Medulla oblongata (tissue), 1 donor: ENCODE data around the gene MYL7.

Experiments used
- DNase-seq: peaks from one replicate; pipeline ENCODE4 v3.0.0-alpha.2; 2015; ENCODE audit errors: extremely low spot score

Gene MYL7

DNA sequence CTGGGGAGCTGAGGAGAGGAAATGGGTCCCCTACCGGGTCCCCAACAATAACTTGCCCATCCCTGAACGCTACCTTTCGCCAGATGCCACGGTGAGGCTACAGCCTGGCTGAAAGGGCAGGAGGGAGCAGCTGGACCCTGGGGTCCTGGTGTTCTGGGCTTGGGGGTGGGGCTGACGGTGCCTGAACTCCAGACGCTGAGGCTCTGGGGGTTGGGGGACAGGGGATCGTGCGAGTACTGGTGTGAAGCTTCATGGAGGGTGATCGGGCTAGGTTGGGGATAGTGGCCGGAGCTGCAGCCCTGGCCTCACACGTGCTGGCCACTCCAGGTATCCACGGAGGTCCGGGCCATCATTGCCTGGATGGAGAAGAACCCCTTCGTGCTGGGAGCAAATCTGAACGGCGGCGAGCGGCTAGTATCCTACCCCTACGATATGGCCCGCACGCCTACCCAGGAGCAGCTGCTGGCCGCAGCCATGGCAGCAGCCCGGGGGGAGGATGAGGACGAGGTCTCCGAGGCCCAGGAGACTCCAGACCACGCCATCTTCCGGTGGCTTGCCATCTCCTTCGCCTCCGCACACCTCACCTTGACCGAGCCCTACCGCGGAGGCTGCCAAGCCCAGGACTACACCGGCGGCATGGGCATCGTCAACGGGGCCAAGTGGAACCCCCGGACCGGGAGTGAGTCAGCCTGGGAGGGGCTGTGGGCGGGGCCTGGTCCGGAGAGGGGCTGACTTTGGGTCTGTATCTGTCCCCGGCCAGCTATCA lies 28.7 kb downstream of the MYL7 start:
- DNase-seq: no peak

GRCh38 chr7:44111761-44112160 lies 29.4 kb downstream of the MYL7 start:
- no peak for DNase-seq

DNA sequence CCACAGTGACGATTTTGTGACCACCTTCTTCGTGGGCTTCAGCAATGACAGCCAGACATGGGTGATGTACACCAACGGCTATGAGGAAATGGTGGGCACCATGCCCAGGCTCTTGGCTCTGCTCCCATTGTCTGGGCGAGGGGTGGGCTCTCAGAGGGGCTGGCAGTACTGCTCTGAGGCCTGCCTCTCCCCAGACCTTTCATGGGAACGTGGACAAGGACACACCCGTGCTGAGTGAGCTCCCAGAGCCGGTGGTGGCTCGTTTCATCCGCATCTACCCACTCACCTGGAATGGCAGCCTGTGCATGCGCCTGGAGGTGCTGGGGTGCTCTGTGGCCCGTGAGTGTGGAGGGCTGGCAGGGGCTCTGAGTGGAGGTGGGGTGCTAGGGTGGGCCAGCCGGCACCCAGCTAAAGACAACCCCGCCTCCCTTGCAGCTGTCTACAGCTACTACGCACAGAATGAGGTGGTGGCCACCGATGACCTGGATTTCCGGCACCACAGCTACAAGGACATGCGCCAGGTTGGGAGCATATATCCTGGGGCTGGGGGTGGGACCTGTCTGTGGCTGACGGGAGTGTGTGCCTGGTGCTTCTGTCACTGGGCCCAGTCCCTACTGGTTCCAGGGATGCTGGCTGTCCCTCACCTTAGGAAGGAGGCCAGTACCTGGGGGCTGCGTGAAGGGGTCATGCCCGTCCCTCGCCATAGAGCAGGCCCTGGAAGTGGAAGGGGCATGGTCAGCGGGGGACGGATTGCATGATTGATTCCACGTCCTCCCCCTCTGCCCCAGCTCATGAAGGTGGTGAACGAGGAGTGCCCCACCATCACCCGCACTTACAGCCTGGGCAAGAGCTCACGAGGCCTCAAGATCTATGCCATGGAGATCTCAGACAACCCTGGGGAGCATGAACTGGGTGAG lies 30.2 kb downstream of the MYL7 start:
- DNase-seq: no peak

GRCh38 chr7:44109991-44110390 lies 31.1 kb downstream of the MYL7 start:
- no peak for DNase-seq

DNA sequence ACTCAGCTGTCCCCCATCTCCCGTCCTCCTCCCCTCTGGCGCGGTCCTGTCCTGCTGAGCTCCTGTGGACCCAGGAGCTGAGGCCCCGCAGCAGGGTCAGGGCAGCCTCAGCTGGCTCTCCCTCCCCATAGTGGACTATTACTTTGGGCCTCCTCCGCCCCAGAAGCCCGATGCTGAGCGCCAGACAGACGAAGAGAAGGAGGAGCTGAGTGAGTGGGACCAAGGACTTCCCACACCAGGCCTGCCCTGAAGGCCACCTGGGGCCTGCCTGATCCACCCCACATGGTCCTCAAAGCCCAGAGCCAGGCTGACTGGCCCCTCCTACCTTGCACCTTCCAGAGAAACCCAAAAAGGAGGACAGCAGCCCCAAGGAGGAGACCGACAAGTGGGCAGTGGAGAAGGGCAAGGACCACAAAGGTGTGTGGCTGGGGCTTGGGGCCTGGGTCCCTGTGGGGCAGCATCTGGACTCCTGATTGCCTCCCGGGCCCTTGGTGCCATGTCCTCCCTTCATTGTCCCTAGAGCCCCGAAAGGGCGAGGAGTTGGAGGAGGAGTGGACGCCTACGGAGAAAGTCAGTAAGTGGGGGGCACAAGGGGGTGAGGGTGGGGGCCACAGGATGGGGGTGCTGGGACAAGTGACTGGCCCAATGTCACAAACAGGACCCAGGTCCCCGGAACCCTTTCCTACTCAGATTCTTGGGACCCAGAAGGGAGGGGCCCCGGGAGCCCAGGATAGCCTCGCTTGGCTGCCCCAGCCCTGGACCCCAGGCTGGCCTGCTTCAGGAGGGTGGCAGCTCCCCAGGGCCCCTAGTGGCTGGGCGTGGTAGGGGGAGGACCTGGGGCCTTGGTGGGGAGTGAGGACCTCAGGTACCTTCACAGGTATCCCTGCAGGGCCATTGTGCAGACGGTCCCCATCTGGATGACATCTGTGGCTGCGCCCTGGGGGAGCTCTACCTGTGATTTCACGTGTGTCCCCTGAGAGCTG lies 32.1 kb downstream of the MYL7 start:
- no peak for DNase-seq

DNA sequence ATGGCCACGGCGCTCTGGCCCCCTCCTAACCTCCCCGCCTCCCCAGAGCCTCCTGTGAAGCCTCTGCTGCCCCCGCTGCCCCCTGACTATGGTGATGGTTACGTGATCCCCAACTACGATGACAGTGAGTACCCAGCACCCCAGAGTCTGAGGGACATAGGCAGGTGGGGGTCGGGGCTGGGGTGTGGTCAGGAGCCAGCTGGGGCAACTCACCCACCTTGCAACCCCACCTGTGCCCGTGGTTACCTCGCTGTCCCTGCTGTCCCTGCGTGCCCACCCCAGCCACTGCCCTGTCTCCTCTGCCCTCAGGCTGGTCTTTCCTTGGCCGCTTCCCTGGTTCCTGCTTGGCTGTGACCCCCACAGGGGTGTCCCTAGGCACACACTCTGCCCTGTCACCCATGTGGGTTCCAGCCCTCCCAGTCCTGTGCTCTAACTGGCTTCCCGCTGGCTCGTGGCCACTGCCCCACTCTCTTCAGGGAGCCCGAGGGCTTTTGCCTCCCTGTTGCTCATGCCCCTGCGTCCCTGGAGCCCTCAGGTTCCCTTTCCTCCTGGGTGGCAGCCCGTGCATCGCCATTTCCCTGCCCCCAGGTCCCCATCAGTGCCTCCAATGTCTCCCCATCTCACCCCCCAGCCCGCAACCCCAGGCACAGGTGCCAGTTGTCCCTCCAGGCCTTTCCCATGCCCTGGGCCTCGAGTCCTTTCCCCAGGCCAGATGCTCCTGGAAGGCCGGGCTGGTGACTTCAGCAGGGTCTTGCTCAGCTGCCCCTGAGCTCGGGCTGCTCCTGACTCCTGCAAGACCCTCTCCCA lies 33.0 kb downstream of the MYL7 start:
- DNase-seq: no peak

DNA sequence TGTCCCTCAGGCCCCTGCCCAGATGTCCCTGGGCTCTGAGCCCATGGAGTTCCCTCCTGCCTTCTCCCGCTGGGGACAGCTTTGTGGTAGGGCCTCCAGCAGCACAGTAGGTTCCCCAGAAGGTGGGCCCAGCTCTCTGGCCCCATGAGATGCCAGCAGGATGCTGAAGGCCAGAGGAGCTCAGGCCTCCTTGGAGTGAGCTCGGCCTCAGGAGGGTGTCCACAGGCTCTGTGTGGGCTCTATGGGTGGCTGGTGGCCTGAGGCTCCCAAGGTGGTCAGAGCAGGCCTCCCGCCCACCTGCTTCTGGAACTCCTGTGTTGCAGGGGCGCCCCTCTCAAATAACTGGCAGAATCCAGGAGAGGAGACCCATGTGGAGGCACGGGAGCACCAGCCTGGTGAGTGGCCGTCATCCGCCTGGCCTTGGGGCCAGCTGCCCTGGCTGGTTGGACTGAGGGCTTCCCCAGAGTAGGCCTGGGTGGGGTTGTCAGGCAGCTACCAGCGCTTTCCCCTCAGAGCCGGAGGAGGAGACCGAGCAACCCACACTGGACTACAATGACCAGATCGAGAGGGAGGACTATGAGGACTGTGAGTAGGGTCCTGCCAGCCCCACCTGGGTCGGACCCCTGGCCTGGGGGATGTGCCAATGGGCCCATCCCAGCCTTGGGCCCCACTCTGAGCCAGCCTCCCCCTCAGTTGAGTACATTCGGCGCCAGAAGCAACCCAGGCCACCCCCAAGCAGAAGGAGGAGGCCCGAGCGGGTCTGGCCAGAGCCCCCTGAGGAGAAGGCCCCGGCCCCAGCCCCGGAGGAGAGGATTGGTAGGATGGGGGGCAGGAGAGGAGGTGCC lies 33.8 kb downstream of the MYL7 start:
- DNase-seq: no peak

DNA sequence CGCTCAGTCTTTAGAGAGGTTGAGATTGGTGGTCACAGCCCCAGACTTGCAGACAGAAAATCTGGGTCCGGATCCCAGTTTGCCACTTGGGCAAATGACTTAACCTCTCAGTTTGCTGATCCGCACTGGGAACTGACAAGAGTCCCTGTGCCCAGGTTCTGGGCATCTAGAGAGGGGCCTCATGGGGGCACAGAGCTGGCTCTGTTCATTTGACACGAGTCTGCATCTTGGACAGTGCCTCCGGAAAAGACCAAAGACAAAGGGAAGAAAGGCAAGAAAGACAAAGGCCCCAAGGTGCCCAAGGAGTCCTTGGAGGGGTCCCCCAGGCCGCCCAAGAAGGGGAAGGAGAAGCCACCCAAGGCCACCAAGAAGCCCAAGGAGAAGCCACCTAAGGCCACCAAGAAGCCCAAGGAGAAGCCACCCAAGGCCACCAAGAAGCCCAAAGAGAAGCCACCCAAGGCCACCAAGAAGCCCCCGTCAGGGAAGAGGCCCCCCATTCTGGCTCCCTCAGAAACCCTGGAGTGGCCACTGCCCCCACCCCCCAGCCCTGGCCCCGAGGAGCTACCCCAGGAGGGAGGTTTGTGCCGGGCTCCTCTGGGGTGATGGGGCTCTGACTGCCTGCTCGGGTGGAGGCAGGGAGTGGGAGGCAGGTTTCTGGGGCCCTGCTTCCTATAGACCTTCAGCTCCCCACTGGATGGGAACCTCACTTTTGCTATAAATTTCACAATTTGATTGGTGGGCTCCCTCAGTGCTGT lies 34.6 kb downstream of the MYL7 start:
- DNase-seq: no peak

DNA sequence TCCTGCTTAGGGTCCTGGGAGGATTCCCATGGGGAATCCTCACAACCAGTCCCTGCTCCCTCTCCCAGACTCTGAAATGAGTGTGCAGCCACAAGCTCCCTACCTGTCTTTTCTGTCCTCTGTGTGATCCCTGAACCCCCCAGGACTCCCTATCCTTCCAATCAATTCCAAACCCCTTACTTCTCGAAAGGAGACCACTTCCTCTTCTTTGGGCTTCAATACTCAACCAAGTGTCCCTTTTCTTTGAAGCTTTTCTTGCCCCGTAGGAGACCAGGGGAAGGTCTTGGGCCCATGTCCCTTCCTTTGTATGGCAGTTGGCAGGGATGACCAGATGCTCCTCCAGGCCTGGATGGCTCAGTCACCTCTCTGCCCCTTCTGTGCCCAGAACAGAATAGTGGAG lies 35.3 kb downstream of the MYL7 start:
- DNase-seq: no peak

DNA sequence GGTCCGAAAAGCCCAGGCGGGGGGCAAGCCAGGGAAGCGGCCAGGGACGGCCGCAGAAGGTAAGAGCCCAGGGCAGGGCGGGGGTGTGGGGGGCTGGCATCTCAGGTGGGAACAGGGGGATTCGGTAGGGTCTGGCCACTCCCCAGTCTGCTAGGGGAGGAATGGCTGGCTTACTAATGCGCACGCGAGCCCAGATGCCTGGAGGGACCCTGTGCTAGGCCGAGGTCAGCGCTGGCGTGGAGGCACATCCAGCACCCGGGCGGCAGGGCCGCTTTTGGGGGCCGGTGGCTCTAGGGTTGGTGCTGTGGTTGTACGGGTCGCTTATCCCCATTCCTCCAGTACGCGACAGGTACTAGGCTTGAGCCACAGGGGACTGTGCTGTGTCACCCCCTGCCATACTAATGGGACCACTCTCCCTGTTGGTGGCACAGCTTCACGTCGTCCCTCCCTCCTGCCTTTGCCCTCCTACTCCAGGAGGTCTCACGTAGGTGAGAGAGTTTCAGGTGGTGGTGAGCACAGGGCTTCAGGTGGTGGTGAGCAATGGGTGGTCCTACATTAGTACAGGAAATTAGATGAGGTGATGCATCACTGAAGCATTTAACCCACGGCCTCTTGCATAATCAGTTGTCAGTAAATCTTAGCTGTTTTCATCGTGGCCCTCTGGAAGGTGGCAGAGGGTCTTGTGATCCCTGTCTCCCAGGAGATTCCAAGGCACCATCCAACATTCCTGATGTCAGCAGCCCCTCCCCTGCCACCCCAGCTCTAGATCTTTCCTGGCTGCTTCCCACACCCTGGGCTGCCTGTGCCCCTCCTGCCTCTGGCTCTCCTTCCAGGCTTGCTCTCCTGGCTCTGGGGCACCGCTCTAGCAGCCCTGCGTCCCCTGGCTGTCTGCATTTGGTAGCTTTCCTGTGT lies 36.0 kb downstream of the MYL7 start:
- peak; percentile 88 for DNase-seq

- no peak for DNase-seq
Observed at GRCh38 chr7:44103923-44104859, 36.9 kb downstream of the MYL7 start, which contains the start of gene AEBP1. AEBP1 (plus strand) TSS chr7:44104345; CDS start chr7:44104666, 321 bp downstream.

- DNase-seq: no peak
Observed at GRCh38 chr7:44103566-44103922, 37.6 kb downstream of the MYL7 start.

DNA sequence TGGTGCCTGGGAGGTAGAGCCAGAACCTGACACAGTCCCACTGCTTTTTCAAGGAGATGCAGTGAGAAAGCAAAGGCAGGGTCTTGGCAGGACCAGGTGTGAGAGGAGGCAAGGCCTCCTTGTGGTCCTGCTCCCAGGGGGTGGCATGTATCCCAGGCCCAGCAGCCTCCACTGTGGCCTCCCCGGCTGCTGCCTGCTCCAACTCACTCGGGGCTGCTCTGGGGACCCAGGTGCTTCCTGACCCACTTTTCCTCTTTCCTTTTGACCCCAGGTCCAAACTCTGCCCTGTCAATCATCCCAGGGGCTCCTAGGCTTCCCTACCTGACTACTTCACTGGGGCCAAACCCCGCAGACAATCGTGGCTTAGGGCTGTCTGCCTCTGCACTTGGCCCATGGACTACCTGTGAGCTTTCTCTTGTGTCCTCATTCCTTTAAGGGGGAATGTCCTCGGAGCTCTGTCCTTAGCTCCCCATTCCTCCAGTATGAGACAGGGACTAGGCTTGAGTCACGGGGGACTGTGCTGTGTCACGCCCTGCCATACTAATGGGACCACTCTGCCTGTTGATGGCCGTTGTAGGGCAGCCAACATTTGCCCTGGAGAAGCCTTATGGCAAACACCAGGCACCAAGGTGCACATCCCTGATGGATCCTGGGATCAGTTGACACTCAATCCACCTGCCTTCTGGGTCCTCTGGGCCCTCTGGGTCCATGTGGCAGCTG lies 38.1 kb downstream of the MYL7 start:
- no peak for DNase-seq

- DNase-seq: peak; percentile 59
Observed at GRCh38 chr7:44101966-44102845, 38.9 kb downstream of the MYL7 start.

- DNase-seq: no peak
Observed at GRCh38 chr7:44101303-44101965, 39.7 kb downstream of the MYL7 start.
